Smooth muscle cell (in vitro differentiated cells): ENCODE data around the gene BNC2. TPM values are rescaled to one million over a fixed set of nuclear protein-coding genes. Genes with fewer than 3 reads are reported as not detected.

Source experiments
- DNase-seq: peaks from one replicate; lab custom pipeline; 2025; ENCODE audit not compliant: unreplicated experiment; lab: John Stamatoyannopoulos, UW
- H2AFZ ChIP-seq: fragments of 200-600 bp; sonication (generic); 2 replicates; pipeline ENCODE4 v1.6.0; 2016; ENCODE audit warnings: antibody characterized with exemption, low read depth, mild to moderate bottlenecking
- H3F3A ChIP-seq: fragments of 200-600 bp; sonication (generic); 2 replicates; pipeline ENCODE4 v1.6.0; 2017; ENCODE audit warnings: antibody characterized with exemption, low read depth
- H3K27ac ChIP-seq: fragments of 200-600 bp; sonication (generic); 2 replicates; pipeline ENCODE4 v1.5.1; 2016; ENCODE audit warnings: low read depth, mild to moderate bottlenecking
- H3K27me3 ChIP-seq: fragments of 200-600 bp; sonication (generic); 2 replicates; pipeline ENCODE4 v1.6.1; 2016; ENCODE audit warnings: low read depth, mild to moderate bottlenecking
- H3K36me3 ChIP-seq: fragments of 200-600 bp; sonication (generic); 2 replicates; pipeline ENCODE4 v1.5.1; 2016; ENCODE audit warnings: low read depth
- H3K4me1 ChIP-seq: fragments of 200-600 bp; sonication (generic); 2 replicates; pipeline ENCODE4 v1.5.1; 2016; ENCODE audit warnings: low read depth
- H3K4me2 ChIP-seq: fragments of 200-600 bp; sonication (generic); 2 replicates; pipeline ENCODE4 v1.6.0; 2016; ENCODE audit warnings: mild to moderate bottlenecking
- H3K4me3 ChIP-seq: fragments of 200-600 bp; sonication (generic); 2 replicates; pipeline ENCODE4 v1.5.1; 2016; ENCODE audit warnings: mild to moderate bottlenecking
- H3K79me2 ChIP-seq: fragments of 200-600 bp; sonication (generic); 2 replicates; pipeline ENCODE4 v1.6.0; 2016; ENCODE audit warnings: low read depth, mild to moderate bottlenecking
- H3K9ac ChIP-seq: fragments of 200-600 bp; sonication (generic); 2 replicates; pipeline ENCODE4 v1.6.0; 2016; ENCODE audit warnings: low read depth
- H3K9me3 ChIP-seq: fragments of 200-600 bp; sonication (generic); replicated peaks from 2 replicates; pipeline ENCODE4 v1.5.1; 2016; ENCODE audit warnings: low read depth
- H4K20me1 ChIP-seq: fragments of 200-600 bp; sonication (generic); 2 replicates; pipeline ENCODE4 v1.6.0; 2016; ENCODE audit warnings: low read depth
- WGBS: methylation state at CpG from one replicate; pipeline ENCODE4 v1.1.7; 2016; ENCODE audit warnings: low lambda C conversion rate; 5-methylcytosine and 5-hydroxymethylcytosine counted together
- polyA plus RNA-seq: library from polyadenylated mRNA; unstranded; fragments of >200 nt; fragmentation: Nextera tagmentation; extraction: Ambion mirVana; gene quantifications from 2 replicates; pipeline ENCODE4 v1.2.1, GENCODE V29; 2016
- total RNA-seq: library from RNA; depleted of rRNA; stranded (reverse); fragments of >200 nt; gene quantifications from 2 replicates; pipeline ENCODE4 v1.2.3, GENCODE V29; 2014
- TF ChIP-seq, protein P1 (sequence below): fragments of 200-600 bp; sonication (generic); IDR thresholded peaks from 2 replicates; pipeline ENCODE4 v1.5.1; 2017; ENCODE audit warnings: borderline replicate concordance, mild to moderate bottlenecking, antibody characterized with exemption; ENCODE audit not compliant: insufficient read depth, poor library complexity, severe bottlenecking

BNC2 gene
- total and polyA plus RNA-seq, 2 experiments from 2014 or later, result 11.6 to 13.5 TPM

DNA sequence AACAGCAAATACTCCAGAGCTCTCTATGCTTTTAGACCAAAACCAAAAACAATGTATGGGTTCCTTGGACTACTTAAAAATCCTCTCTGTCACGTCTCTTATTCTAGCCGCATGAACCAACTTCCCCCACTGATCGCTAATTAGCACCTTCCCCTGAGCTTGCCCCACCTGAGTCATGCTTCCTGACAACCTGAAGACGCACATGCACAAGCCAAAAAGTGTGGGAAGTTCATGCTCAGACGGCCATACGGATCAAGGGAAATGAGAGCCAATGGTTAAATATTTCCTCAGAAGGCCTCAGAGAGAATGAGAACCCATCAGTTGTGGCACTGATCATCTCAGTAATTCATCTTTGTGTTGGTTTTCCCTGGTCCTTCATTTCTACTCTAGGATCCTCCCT, 199.7 kb downstream of the BNC2 start:
- Histone ChIP-seq H3K9me3 (no peaks in the 10 kb centered on the region), H3K4me1 (no peaks in the 10 kb centered on the region), H3K27me3 (no peaks in the 10 kb centered on the region), H3K36me3 (no peaks in the 10 kb centered on the region), H3K79me2 (no peaks in the 10 kb centered on the region), H3K4me2 (no peak overlapping the region), H3F3A (no peaks in the 10 kb centered on the region), H3K27ac (no peak overlapping the region), H3K9ac (no peak overlapping the region), H3K4me3 (no peak overlapping the region), H4K20me1 (peaks cover 6% of the 10 kb centered on the region), H2AFZ (no peak overlapping the region)
- TF ChIP-seq, protein P1, sequence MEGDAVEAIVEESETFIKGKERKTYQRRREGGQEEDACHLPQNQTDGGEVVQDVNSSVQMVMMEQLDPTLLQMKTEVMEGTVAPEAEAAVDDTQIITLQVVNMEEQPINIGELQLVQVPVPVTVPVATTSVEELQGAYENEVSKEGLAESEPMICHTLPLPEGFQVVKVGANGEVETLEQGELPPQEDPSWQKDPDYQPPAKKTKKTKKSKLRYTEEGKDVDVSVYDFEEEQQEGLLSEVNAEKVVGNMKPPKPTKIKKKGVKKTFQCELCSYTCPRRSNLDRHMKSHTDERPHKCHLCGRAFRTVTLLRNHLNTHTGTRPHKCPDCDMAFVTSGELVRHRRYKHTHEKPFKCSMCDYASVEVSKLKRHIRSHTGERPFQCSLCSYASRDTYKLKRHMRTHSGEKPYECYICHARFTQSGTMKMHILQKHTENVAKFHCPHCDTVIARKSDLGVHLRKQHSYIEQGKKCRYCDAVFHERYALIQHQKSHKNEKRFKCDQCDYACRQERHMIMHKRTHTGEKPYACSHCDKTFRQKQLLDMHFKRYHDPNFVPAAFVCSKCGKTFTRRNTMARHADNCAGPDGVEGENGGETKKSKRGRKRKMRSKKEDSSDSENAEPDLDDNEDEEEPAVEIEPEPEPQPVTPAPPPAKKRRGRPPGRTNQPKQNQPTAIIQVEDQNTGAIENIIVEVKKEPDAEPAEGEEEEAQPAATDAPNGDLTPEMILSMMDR, result no peak
- 81% methylated on average over 6 of the region's 6 CpGs for WGBS
- DNase-seq, result no peak

DNA sequence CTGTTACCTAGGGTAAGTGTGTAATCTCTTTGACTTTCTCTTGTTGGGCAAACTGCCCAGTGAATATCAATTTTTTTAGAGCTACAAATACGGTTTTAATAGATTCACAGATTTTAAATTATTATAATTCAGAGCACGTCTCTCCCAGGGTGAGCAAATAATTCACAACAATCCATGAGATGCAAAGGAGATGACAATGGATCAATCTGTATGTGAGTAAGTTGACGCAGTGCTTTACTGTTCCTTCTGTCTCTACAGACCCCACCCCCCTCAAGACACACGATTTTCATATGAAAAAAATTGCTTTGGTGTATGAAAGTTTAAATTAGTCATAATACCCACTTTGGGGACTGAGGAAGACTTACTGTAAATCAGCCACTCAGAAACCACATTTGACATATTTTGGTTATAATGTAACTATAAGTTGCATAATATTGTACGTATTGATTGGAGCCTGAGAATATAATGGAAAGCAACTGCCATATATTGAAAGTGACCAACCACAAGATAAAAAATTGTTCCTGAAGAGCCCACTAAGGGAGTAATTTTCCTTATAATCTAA, 201.7 kb downstream of the BNC2 start:
- no peaks in the 10 kb centered on the region for H3K4me1 ChIP-seq
- DNase-seq, result no peak
- 96% methylated on average over 5 of the region's 5 CpGs for WGBS
- H2AFZ ChIP-seq, result no peak overlapping the region
- no peak overlapping the region for H3K4me2 ChIP-seq
- TF ChIP-seq, protein P1, result no peak
- H3K27me3 ChIP-seq, result no peaks in the 10 kb centered on the region
- H4K20me1 ChIP-seq, result peaks cover 6% of the 10 kb centered on the region
- no peak overlapping the region for H3K9ac ChIP-seq
- no peaks in the 10 kb centered on the region for H3K36me3 ChIP-seq
- H3F3A ChIP-seq, result no peaks in the 10 kb centered on the region
- no peak overlapping the region for H3K4me3 ChIP-seq
- no peaks in the 10 kb centered on the region for H3K79me2 ChIP-seq
- H3K9me3 ChIP-seq, result no peaks in the 10 kb centered on the region
- H3K27ac ChIP-seq, result no peak overlapping the region

DNA sequence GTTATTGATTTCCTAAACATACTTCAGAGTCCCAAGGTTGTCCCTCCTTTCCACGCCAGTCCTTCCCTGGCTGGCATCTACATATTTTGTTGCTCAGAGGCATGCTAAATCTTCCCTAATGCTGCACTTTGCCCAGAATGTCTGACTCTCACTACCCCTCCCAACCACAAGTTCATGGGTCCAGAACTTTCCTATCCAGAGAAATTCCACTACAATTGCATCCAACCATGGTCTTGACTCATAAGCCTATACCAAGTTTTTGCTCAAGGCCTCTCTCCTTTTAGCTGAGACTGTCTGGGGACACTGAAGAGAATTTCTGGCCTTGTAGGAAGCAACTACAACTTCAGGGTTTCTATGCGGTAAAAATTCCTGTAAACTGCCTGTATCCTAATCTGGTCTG, 206.3 kb downstream of the BNC2 start:
- Histone ChIP-seq H3K79me2 (no peaks in the 10 kb centered on the region), H4K20me1 (peaks cover 6% of the 10 kb centered on the region), H3K4me1 (no peaks in the 10 kb centered on the region), H3K36me3 (no peaks in the 10 kb centered on the region), H3K9me3 (no peaks in the 10 kb centered on the region), H3K27me3 (no peaks in the 10 kb centered on the region), H2AFZ (no peak overlapping the region), H3F3A (no peaks in the 10 kb centered on the region), H3K27ac (no peak overlapping the region), H3K4me2 (no peak overlapping the region), H3K9ac (no peak overlapping the region), H3K4me3 (no peak overlapping the region)
- DNase-seq, result no peak
- TF ChIP-seq, protein P1, result no peak
- WGBS, result 98% methylated on average over 2 of the region's 2 CpGs

DNA sequence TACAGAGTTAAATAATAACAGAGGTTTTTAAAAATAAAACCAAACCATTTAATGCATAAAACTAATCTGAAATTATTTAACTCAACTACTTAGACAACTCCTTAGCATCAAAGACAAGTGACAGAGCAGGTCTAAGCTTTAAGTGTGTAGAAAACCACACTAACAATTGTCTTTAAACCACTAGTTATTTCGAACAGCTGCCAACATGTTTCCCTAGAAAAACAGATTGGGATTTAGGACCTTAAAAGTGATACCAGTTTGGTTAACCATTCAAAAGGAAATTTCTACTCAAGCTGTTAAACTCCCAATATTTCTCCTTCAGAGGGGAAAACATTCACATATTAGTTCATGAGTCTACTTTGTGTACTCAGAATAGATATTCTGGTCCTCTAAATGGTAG, 208.7 kb downstream of the BNC2 start:
- no peak overlapping the region for H3K4me3 ChIP-seq
- no peaks in the 10 kb centered on the region for H4K20me1 ChIP-seq
- no peaks in the 10 kb centered on the region for H3F3A ChIP-seq
- WGBS, result 77% methylated on average over 1 of the region's 1 CpG
- no peak overlapping the region for H2AFZ ChIP-seq
- H3K4me1 ChIP-seq, result no peaks in the 10 kb centered on the region
- TF ChIP-seq, protein P1, result no peak
- DNase-seq, result no peak
- no peaks in the 10 kb centered on the region for H3K27me3 ChIP-seq
- no peaks in the 10 kb centered on the region for H3K36me3 ChIP-seq
- H3K9ac ChIP-seq, result no peak overlapping the region
- no peak overlapping the region for H3K4me2 ChIP-seq
- H3K9me3 ChIP-seq, result no peaks in the 10 kb centered on the region
- no peak overlapping the region for H3K27ac ChIP-seq
- no peaks in the 10 kb centered on the region for H3K79me2 ChIP-seq
